OCI-M1 (cell line): ENCODE results near the gene THTPA.

Source experiments
- DNase-seq: peaks from one replicate; lab custom pipeline; 2025; lab: John Stamatoyannopoulos, UW

Gene THTPA

GRCh38 chr14:23567186-23568020 lies 11.3 kb downstream of the THTPA start, which contains the start of gene AP1G2:
Gene AP1G2, minus strand, starts transcription at chr14:23567791. Its CDS starts 477 bp downstream, at chr14:23567314.
- DNase-seq: peak; percentile 91

DNA sequence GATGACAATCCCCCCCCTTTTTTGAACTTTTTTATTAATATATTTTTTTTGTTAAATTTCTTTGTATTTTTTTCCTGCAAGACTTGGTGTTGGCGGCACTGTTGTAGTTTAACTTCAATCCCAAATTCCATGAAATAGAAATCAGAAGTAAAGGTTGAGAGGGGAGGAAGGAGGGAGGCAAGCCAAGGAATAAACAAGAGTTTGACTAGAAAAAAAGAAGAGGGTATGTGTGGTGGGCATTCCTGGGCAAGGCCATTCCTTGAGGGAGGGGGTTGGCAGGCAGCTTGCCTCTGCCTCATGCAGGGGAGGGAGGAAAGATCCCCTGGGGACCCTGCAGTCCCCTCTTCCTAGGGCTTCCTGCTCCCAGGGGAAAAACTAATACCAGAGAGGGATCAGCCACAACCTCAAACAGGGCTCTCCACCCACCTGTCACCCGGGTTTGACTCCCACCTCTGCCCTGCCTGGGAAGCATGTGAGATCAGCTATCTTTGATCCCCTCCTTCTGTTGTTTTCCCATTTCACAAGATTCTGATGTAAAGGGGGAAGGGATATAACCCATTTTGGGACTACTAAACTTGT lies 12.0 kb downstream of the THTPA start:
- DNase-seq: no peak

DNA sequence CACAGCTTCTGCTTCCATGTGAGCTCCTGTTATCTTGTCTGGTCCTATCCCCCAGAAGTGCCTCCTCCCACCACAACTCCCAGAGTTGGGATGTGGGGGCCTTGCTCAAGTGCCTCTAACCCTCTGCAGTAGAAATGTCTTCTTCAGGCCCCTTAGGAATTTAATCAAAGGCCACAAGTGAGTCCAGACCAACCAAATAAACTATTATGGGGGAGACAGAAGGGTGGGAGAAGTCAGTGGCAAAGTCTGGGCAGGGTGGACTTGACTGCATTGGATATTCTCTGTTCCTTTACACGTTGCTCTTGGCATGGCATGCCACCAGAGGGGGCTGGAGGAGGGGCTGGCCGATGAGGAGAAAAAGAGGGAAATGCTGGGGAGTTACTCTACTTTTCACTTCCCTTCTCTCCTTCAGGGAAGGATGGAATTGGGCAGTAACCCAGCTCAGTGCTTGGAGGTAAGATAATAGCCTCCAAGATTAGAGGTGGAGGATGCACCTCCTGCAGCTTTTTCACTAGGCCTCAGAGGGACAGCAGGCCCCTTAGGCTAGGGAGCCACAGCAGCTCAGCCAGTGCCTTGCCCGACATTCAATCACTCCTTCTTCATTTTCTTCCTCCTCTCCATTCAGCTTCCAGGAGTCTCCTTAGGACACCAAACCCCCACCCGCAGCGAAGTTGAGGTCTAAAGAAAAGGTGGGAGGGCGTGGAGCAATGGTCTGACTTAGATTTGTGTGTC lies 12.7 kb downstream of the THTPA start:
- DNase-seq: peak; percentile 64

- no peak for DNase-seq
Observed at GRCh38 chr14:23569443-23570151, 13.5 kb downstream of the THTPA start.

GRCh38 chr14:23570806-23571483 lies 14.9 kb downstream of the THTPA start:
- no peak for DNase-seq

GRCh38 chr14:23571701-23572523 lies 15.8 kb downstream of the THTPA start:
- no peak for DNase-seq

- no peak for DNase-seq
Observed at GRCh38 chr14:23572524-23572828, 16.4 kb downstream of the THTPA start.

- peak; percentile 73 for DNase-seq
Observed at GRCh38 chr14:23572836-23573235, 16.8 kb downstream of the THTPA start.

GRCh38 chr14:23573384-23574015 lies 17.4 kb downstream of the THTPA start:
- DNase-seq: no peak

DNA sequence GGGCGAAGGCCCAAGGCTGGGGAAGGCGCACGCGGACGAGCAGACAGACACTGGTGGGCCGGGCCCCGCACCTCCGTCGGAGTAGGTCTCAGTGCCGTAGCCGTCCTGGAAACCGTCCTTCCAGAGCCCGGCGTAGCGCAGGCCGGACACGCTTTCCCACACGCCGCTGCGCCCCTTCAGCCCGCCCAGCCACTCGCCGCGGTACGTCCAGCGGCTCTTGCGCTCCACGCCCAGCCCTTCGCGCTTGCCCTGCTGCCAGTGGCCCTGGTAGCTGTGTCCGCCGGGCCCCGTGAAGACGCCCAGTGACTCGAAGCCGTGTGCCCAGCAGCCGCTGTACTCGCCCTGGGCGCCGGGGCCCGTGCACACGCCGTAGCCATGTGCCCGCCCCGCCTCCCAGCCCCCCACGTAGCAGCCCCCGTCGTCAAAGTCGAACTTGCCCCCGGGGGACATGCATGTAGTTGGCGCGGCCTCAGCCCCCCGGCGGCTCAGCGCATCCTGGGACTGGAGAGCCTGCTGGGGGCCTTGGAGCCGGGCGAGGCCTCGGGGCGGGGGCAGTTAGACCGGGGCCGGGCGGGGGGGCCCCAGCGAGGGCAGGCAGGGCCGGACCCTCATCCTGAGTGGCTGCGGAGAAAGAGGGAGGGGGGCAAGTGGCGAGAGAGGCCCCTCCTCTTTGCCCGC lies 21.1 kb downstream of the THTPA start:
- no peak for DNase-seq

GRCh38 chr14:23577710-23578392 lies 21.8 kb downstream of the THTPA start:
- no peak for DNase-seq

- DNase-seq: no peak
Observed at GRCh38 chr14:23578560-23579310, 22.7 kb downstream of the THTPA start, which contains the start of gene JPH4. Gene JPH4, minus strand, starts transcription at chr14:23578790. Its CDS starts 1,337 bp downstream, at chr14:23577453.

GRCh38 chr14:23579311-23579630 lies 23.2 kb downstream of the THTPA start:
- no peak for DNase-seq

DNA sequence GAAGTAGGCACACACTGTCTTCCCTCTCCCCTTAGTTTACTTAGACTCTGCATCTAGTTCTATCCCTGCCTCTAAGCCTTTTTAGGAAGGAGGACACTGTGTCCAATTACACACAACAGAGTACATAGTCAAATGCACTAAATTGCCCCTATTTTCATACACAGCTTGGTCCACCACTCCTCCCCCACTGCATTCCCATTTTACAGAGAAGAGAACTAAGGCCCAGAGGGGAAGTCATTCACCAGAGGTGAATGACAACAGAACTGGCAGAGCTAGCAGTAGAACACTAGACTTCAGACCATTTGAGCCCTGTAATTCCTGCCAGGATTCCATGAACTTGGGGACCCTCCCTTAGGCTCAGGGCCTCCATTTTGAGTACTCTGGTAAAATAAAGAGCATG lies 23.7 kb downstream of the THTPA start:
- DNase-seq: no peak

- DNase-seq: no peak
Observed at GRCh38 chr14:23580152-23580926, 24.3 kb downstream of the THTPA start.

GRCh38 chr14:23580948-23581281 lies 24.8 kb downstream of the THTPA start:
- no peak for DNase-seq

- no peak for DNase-seq
Observed at GRCh38 chr14:23582906-23583760, 27.1 kb downstream of the THTPA start.
